AG08396 (cell line): ENCODE results near the gene NOP56.

Source experiments
- DNase-seq: peaks from one replicate; pipeline ENCODE4 v3.0.0; 2012; ENCODE audit warnings: low spot score, mixed read lengths

Gene NOP56, protein sequence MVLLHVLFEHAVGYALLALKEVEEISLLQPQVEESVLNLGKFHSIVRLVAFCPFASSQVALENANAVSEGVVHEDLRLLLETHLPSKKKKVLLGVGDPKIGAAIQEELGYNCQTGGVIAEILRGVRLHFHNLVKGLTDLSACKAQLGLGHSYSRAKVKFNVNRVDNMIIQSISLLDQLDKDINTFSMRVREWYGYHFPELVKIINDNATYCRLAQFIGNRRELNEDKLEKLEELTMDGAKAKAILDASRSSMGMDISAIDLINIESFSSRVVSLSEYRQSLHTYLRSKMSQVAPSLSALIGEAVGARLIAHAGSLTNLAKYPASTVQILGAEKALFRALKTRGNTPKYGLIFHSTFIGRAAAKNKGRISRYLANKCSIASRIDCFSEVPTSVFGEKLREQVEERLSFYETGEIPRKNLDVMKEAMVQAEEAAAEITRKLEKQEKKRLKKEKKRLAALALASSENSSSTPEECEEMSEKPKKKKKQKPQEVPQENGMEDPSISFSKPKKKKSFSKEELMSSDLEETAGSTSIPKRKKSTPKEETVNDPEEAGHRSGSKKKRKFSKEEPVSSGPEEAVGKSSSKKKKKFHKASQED

GRCh38 chr20:2651772-2652723, at the start of gene NOP56:
NOP56 (plus strand) TSS chr20:2652632; CDS start chr20:2652661, 29 bp downstream.
- DNase-seq: peak; percentile 98

DNA sequence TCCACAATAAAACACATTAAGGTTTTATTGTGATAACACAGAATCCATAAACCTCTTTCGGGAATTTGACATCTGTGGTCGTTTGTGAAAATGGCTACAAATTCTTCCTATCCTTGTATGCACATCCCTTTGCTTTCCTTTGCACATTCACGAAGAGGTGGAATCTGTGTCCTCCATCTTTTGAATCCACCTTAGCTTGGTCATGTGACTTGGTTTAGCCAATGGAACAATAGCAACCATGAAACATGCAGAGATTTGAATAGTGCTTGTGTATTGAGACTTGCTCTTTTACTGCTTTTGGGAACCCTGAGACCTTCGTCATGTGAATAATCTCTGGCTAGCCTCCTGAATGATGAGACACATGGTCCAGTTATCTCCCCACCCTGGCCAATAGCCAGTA, 49.7 kb upstream of the NOP56 start:
- DNase-seq: no peak

- no peak for DNase-seq
Observed at GRCh38 chr20:2603816-2604505, 48.5 kb upstream of the NOP56 start.

DNA sequence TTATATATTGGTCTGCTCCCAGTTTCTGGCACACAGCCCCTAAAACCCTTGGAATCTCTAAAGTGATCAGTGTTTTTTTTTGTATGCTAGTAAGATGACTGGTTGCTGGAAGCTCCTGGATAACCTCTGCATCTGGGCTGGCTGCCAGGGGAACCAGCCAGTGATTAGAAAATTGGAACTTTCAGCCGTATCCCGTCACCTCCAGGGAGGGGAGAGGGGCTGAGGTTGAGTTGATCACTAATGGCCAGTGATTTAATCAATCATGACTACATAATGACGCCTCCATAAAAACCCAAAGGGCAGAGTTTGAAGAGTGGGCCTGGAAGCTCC, 48.0 kb upstream of the NOP56 start:
- no peak for DNase-seq

DNA sequence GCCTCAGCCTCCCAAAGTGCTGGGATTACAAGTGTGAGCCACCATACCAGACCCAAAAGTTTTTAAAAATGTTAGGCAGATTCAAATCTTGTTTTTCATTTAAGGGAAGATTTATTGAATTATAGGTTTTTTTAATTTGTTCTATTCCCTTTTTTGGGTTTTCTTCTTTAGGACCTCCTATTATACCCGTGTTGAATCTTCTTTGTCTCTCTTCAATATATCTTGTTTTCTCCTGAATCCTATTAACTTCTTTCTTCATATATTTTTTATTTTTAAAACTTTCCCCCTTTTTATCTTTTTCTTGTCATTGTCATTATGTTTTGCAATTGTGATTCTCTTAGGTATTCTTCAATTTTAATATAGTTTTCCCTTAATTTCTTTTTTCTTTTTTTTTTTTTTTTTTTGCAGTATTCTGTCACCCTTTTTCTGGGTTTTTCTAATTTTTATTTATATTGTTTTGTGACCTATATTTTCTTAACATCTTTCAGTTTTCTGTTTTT, 45.9 kb upstream of the NOP56 start:
- DNase-seq: no peak

DNA sequence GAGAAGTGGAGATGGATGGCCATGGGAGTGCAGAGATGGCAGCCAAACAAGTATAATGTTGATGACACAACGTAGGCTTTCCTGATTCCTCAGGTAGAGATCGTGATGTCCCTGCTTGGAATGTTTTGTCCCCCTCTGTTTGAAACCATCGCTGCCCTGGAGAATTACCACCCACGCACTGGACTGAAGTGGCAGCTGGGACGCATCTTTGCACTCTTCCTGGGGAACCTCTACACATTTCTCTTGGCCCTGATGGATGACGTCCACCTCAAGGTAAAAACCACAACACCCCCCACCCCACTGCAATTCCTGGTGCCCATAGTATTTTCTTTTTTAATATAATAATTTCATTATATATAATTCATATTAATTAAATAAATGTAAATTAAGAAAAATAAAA, 42.1 kb upstream of the NOP56 start:
- no peak for DNase-seq

- no peak for DNase-seq
Observed at GRCh38 chr20:2610941-2611720, 41.3 kb upstream of the NOP56 start.

GRCh38 chr20:2612073-2612472, 40.4 kb upstream of the NOP56 start:
- no peak for DNase-seq

DNA sequence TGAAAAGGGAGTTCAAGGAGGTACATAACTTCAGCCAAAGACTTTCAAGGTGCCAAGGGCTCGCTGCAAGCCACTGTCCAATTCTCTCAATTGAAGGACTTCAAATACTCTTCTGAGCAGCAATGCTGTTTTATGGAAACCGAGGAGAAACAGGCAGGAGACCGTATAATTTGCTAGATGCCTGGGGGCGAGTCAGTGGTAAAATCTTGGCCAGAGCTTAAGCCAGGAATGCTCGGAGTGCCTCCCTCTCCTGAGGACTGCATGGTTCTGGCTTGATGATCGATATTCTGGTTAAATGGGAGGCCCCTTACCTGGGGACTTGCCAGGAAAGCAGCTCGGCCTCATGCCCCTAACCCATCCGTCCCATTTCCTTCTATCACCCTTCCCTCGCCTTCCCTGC, 35.8 kb upstream of the NOP56 start:
- DNase-seq: no peak

- no peak for DNase-seq
Observed at GRCh38 chr20:2617099-2617714, 35.2 kb upstream of the NOP56 start.

DNA sequence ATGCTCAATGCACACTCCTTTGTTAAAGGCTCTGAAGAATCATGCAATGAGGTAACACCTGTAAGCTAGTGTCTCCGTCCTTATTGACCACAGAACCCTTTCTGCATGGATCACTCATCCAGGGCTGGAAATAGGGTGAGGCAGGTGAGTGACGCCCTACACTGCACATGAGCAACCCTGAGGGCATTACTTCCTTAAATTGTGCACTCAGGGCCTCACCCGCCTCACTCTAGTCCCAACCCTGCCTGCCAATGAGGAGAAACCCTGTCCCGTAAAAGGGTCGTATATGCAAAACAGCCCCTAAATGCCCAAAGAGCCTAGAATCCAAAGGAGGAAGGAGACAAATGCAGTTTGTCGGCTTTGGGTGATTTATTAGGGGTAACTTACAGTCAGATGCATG, 33.6 kb upstream of the NOP56 start:
- DNase-seq: no peak

DNA sequence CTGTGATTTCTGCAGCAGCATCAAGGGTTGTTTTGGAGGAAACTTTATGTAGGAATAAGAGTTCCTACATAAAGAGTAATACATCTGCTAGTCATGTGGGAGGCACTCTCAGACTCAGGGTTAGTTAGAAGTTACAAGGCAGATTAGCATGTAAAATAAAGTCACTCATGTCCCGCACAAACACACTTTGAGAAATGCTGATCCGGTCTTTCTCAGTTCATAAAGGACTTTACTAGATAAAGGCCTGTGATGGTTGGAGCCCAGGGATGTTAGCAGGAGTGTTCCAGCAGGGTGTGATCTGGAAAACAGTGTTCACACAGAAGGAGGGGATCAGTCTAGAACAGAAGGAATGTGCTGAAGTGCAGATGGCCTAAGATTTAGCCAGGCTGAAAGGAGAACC, 33.1 kb upstream of the NOP56 start:
- no peak for DNase-seq

DNA sequence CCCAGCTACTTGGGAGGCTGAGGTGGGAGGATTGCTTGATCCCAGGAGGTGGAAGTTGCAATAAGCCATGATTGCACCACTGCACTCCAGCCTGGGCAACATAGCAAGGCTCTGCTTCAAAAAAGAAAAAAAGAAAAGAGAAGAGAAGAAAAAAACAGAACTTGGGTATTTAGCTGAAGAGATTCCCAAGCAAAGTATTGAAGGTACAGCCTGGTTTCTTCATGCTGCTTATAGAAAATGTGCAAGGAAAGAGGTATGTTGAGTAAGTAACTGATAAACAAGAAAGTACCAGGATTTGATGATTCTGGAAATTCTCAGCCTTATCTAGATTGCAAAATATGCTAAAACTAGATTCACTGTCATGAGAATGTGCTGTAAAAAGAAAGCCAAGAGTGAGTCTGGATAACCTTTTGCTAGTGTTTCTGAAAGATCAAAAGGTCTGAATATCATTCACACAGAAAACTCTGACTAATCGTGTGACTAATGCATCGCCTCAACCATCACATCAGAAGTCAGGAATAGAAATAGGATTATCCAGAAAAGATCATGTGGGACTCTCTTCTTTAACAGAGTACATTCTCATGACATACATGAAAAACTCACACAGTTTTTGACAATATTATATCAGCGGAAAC, 32.4 kb upstream of the NOP56 start:
- no peak for DNase-seq

DNA sequence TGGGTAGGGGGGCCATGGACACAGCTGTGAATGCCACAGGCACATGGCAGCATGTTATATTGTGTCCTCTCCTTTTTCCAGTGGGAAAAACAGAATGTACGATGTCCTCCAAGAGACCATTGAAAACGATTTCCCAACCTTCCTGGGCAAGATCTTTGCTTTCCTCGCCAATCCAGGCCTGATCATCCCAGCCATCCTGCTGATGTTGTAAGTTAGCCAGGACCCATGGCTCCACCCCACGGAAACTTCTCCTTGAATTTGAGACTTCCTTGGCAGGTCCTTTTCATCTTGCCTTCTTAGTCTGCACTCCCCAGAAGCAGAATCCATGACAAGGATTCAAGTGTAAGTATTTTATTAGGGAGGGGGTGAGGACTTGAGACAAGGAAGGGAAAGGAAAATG, 28.2 kb upstream of the NOP56 start:
- no peak for DNase-seq

- DNase-seq: no peak
Observed at GRCh38 chr20:2625062-2625461, 27.4 kb upstream of the NOP56 start.

GRCh38 chr20:2626853-2627541, 25.4 kb upstream of the NOP56 start:
- DNase-seq: no peak

- no peak for DNase-seq
Observed at GRCh38 chr20:2631228-2631627, 21.2 kb upstream of the NOP56 start.

DNA sequence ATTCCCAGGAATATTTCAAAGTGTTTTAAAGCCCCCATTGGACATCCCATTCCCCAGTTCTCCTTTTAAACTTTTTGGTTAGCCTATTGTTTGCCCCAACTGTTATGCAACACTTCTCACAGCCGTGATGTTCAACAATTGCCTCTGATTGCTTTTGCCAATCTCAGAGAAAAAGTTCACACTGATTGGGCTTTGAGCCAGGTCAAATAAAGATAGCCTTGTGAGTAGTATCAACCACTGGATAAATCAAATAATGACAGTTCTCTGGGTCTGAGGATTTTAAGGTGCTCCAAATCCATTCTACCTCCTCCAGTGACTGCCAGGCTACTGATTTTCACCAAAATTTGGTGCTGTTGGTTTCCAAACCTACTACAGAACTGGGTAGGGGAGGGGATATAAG, 19.1 kb upstream of the NOP56 start:
- DNase-seq: no peak

GRCh38 chr20:2637246-2637645, 15.2 kb upstream of the NOP56 start:
- DNase-seq: no peak

DNA sequence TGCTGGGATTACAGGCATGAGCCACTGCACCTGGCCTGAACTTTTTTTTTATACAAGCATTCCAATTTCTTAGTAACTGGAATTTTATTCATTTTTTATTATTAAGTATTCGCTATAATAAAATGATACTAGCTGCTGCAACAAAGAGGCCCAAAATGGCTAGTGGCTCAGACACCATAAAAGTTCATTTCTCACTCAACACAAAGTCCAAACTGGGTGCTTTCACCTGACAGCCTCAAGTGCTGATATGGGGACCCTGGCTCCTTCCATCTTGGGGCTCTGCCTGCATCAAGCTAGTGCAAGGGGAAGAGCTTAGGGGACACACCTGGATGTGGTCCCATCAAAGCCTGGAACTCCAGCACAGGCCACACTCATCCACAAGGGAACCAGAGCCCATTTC, 12.2 kb upstream of the NOP56 start:
- DNase-seq: no peak
